ENCODE measurements around the gene PHACTR3.

The PHACTR3 gene

GRCh38 chr20:59620860-59621505 is 16.6 kb downstream of the PHACTR3 start:
- Histone ChIP-seq H3K9me3 (ENCODE audit: control insufficient read depth, insufficient read depth, low read length) (no peaks in the 10 kb centered on the region), H3K4me2 (ENCODE audit: low read length) (no peak overlapping the region), H3K4me1 (ENCODE audit: control insufficient read depth, low read length) (no peaks in the 10 kb centered on the region), H3K79me2 (ENCODE audit: control insufficient read depth, low read length) (no peaks in the 10 kb centered on the region), H3K4me3 (ENCODE audit: low read length) (no peak overlapping the region), H3K36me3 (ENCODE audit: control insufficient read depth, low read length) (no peaks in the 10 kb centered on the region), H3F3A (ENCODE audit: control insufficient read depth, insufficient read depth) (no peaks in the 10 kb centered on the region), H4K20me1 (ENCODE audit: control insufficient read depth, insufficient read depth, low read depth, low read length) (no peaks in the 10 kb centered on the region), H3K9me2 (replicated peaks; ENCODE audit: control insufficient read depth, low read length) (no peaks in the 10 kb centered on the region), H3K27ac (ENCODE audit: low read depth, low read length) (no peak overlapping the region), H3K27me3 (ENCODE audit: control insufficient read depth, low read length) (no peaks in the 10 kb centered on the region)
- TF ChIP-seq EZH2phosphoT487 (IDR thresholded peaks at IDR 0.05; ENCODE audit: borderline replicate concordance, low read length) = no peak
- no peak for TF ChIP-seq CTCF (IDR thresholded peaks at IDR 0.05; ENCODE audit: low read depth, low read length, poor library complexity, severe bottlenecking)

GRCh38 chr20:59622496-59622895 is 18.2 kb downstream of the PHACTR3 start:
- H3K27me3 ChIP-seq (ENCODE audit: control insufficient read depth, low read length) = no peaks in the 10 kb centered on the region
- no peaks in the 10 kb centered on the region for H3K9me2 ChIP-seq (replicated peaks; ENCODE audit: control insufficient read depth, low read length)
- TF ChIP-seq EZH2phosphoT487 (IDR thresholded peaks at IDR 0.05; ENCODE audit: borderline replicate concordance, low read length) (no peak), CTCF (IDR thresholded peaks at IDR 0.05; ENCODE audit: low read depth, low read length, poor library complexity, severe bottlenecking) (no peak)
- no peak overlapping the region for H3K4me2 ChIP-seq (ENCODE audit: low read length)
- H3F3A ChIP-seq (ENCODE audit: control insufficient read depth, insufficient read depth) = no peaks in the 10 kb centered on the region
- H3K9me3 ChIP-seq (ENCODE audit: control insufficient read depth, insufficient read depth, low read length) = no peaks in the 10 kb centered on the region
- no peaks in the 10 kb centered on the region for H3K79me2 ChIP-seq (ENCODE audit: control insufficient read depth, low read length)
- no peaks in the 10 kb centered on the region for H3K36me3 ChIP-seq (ENCODE audit: control insufficient read depth, low read length)
- no peak overlapping the region for H3K4me3 ChIP-seq (ENCODE audit: low read length)
- H3K27ac ChIP-seq (ENCODE audit: low read depth, low read length) = no peak overlapping the region
- no peaks in the 10 kb centered on the region for H4K20me1 ChIP-seq (ENCODE audit: control insufficient read depth, insufficient read depth, low read depth, low read length)
- no peaks in the 10 kb centered on the region for H3K4me1 ChIP-seq (ENCODE audit: control insufficient read depth, low read length)

GRCh38 chr20:59623133-59623532 is 18.8 kb downstream of the PHACTR3 start:
- no peaks in the 10 kb centered on the region for H3K79me2 ChIP-seq (ENCODE audit: control insufficient read depth, low read length)
- no peaks in the 10 kb centered on the region for H4K20me1 ChIP-seq (ENCODE audit: control insufficient read depth, insufficient read depth, low read depth, low read length)
- no peak overlapping the region for H3K4me2 ChIP-seq (ENCODE audit: low read length)
- no peaks in the 10 kb centered on the region for H3K36me3 ChIP-seq (ENCODE audit: control insufficient read depth, low read length)
- no peak for TF ChIP-seq CTCF (IDR thresholded peaks at IDR 0.05; ENCODE audit: low read depth, low read length, poor library complexity, severe bottlenecking)
- TF ChIP-seq EZH2phosphoT487 (IDR thresholded peaks at IDR 0.05; ENCODE audit: borderline replicate concordance, low read length) = no peak
- H3K9me2 ChIP-seq (replicated peaks; ENCODE audit: control insufficient read depth, low read length) = no peaks in the 10 kb centered on the region
- H3K9me3 ChIP-seq (ENCODE audit: control insufficient read depth, insufficient read depth, low read length) = no peaks in the 10 kb centered on the region
- H3K4me3 ChIP-seq (ENCODE audit: low read length) = no peak overlapping the region
- H3K27me3 ChIP-seq (ENCODE audit: control insufficient read depth, low read length) = no peaks in the 10 kb centered on the region
- no peaks in the 10 kb centered on the region for H3K4me1 ChIP-seq (ENCODE audit: control insufficient read depth, low read length)
- H3F3A ChIP-seq (ENCODE audit: control insufficient read depth, insufficient read depth) = no peaks in the 10 kb centered on the region
- no peak overlapping the region for H3K27ac ChIP-seq (ENCODE audit: low read depth, low read length)
